HG03060 (cell line): ENCODE measurements around the gene CCNB3.
A peak's percentile ranks its signal among the peaks of the same experiment; 100 is the strongest.

Experiments used
- ATAC-seq: cut with Tn5 transposase; IDR thresholded peaks from one replicate; pipeline ENCODE4 v1.9.1; 2021; ENCODE audit warnings: low read depth, moderate number of reproducible peaks; ENCODE audit not compliant: unreplicated experiment

CCNB3 gene, protein sequence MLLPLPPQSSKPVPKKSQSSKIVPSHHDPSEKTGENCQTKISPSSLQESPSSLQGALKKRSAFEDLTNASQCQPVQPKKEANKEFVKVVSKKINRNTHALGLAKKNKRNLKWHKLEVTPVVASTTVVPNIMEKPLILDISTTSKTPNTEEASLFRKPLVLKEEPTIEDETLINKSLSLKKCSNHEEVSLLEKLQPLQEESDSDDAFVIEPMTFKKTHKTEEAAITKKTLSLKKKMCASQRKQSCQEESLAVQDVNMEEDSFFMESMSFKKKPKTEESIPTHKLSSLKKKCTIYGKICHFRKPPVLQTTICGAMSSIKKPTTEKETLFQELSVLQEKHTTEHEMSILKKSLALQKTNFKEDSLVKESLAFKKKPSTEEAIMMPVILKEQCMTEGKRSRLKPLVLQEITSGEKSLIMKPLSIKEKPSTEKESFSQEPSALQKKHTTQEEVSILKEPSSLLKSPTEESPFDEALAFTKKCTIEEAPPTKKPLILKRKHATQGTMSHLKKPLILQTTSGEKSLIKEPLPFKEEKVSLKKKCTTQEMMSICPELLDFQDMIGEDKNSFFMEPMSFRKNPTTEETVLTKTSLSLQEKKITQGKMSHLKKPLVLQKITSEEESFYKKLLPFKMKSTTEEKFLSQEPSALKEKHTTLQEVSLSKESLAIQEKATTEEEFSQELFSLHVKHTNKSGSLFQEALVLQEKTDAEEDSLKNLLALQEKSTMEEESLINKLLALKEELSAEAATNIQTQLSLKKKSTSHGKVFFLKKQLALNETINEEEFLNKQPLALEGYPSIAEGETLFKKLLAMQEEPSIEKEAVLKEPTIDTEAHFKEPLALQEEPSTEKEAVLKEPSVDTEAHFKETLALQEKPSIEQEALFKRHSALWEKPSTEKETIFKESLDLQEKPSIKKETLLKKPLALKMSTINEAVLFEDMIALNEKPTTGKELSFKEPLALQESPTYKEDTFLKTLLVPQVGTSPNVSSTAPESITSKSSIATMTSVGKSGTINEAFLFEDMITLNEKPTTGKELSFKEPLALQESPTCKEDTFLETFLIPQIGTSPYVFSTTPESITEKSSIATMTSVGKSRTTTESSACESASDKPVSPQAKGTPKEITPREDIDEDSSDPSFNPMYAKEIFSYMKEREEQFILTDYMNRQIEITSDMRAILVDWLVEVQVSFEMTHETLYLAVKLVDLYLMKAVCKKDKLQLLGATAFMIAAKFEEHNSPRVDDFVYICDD (N-terminal part only)

DNA sequence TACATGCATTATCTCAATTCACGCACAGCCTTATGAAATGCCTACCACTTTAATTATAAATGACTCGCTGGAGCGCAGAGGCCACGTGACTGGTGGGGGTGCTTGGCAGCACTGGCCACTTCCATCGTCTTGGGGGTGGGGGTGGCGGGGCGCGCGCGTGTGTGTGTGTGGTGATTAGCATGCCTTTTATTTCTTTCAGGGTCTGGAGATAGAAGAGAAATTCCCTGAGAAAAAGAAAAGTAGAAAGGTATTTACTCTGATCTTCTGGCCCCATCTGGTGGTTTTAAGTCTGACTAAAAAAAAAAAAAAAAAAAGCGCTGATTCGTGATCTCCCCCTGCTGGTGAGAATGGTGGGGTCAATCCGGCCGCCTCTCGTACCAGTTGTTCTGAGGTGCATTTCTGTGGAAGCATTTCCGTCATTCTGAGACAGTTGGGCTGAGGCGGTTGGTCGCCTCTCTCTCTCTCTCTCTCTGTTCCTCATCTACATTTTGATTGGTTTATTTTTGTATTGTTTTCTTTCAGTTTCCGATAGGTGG, at the start of gene CCNB3:
Gene CCNB3 (plus strand): TSS at position 402 of the 536 bp plus-strand sequence. CDS start 80,399 bp downstream, outside the sequence.
- ATAC-seq, result peak; percentile 85

DNA sequence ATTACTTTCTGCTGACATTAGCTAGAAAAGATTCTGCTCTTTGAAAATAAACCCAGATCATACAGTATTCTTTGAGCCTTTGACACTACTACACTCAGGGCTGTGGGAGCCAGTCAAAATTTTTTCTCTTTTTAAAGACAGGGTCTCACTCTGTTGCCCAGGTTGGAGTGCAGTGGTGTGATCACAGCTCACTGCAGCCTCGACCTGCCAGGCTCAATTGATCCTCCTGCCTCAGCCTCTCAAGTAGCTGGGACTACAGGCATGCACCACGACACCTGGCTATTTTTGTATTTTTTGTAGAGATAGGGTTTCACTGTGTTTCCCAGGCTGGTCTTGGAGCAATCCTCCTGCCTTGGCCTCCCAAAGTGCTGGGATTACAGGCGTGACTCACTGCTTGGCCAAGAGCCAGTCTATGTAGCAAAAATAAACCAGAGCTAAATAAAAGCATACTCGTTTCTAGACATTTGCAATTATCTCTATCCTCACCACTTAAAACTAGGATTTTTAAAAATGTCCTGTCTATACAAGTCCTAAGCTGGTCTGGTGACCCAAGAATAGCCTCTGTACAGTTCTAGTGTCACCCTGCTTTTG, 46.9 kb upstream of the CCNB3 start:
- ATAC-seq, result no peak

DNA sequence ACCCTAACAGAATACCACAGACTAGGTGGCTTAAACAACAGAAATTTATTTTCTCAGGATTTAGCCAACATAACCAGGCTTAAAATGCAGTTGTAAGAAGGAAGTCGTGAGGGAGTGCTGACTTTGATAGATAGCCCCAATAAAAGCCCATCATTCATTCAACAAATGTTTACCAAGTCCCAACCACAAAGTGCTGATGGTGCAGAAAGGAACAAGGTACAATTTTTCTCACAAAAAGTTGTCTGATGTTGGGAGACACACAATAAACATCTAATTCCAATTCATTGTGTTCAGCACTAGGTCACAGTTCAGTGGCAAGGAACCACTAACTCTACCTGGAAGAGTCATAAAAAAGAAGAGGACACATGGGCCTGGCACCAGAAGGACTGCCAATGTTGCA, 46.0 kb upstream of the CCNB3 start:
- ATAC-seq, result no peak

DNA sequence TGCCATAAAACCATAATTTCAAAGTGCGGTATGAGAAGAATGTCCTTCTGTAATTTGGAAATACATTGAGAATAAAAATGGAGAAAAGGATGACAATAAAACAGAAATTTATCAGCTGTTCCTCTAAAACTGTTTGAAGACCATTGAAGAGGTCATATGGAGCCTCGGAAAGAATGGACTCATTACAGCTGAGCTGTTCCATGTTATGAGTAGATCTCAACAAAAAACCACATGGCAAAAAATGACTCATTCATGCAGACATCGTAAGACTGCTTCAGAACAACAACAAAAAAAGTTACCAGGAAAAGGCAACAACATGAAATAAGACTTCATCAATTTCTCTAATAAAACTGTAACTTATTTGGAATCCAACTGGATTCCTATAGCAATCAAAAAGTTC, 43.4 kb upstream of the CCNB3 start:
- ATAC-seq, result no peak

DNA sequence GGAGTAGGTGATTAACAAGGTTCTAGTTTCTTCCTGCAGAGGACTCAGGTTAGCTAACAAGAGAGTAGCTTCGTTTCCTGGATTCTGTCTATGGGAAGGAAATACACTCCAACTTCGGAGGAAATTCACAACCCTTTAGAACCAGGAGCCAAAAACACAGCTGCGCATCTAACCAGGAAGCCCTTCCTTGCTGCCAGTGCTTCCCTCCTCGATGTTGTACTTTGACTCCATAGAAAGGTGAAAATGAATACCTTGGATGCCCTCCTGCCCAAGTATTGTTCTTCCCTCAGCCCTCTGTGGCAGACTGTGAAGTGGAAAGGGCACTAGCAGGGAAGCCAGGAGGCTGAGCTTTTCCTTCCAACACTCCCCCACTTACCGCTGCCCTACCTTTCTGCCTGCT, 38.8 kb upstream of the CCNB3 start:
- no peak for ATAC-seq

DNA sequence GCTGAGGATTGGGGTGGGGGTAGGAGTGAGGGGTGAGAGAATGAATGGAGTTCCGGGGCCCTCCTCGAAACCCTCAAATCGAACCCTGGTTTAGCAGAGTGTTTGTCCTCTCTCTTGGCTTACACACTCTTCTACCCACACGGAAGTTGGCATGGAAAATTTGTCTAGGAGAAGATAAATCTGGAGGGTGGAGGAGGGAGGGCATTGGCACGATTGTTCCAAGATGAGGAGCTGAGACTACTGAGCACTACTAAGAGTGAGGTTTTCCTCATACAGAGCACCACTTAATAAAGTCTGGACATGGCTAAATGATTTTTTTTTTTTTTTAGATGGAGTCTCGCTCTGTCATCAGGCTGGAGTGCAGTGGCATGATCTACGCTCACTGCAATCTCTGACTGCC, 37.2 kb upstream of the CCNB3 start:
- ATAC-seq, result no peak

DNA sequence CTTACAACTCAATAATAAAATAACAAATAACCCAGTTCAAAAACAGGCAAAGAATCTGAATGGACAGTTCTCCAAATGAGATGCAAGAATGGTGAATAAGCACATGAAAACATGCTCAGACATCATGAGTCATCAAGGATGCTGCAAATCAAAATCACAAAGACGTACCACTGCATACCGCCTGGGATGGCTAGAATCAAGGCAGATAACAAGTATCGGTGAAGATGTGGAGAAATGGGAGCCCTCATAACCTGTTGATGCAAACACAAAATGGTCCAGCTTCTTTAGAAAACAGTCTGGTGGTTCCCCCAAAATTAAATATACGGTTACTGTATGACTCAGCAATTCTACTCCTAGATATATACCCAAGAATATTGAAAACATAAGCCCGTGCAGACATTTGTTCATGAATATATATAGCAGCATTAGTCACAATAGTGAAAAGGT, 36.3 kb upstream of the CCNB3 start:
- ATAC-seq, result peak; percentile 37

DNA sequence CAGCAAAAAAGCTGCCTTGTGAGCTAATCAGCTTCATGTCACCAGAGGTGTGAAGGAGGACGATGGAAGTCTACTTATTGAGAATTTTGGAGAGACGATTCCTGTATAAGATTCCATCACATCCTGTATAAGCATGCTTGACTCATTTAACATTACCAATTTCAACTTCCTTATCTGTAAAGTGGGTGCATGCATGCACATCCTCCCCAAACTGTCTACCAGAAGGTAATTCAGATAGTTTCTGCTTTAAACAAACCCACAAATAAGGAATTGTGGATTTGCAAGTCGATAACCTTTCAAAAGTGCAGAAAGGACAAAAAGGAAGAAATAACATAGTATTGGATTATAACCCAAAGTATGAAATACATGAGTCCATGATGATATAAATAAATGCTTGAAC, 34.8 kb upstream of the CCNB3 start:
- no peak for ATAC-seq

DNA sequence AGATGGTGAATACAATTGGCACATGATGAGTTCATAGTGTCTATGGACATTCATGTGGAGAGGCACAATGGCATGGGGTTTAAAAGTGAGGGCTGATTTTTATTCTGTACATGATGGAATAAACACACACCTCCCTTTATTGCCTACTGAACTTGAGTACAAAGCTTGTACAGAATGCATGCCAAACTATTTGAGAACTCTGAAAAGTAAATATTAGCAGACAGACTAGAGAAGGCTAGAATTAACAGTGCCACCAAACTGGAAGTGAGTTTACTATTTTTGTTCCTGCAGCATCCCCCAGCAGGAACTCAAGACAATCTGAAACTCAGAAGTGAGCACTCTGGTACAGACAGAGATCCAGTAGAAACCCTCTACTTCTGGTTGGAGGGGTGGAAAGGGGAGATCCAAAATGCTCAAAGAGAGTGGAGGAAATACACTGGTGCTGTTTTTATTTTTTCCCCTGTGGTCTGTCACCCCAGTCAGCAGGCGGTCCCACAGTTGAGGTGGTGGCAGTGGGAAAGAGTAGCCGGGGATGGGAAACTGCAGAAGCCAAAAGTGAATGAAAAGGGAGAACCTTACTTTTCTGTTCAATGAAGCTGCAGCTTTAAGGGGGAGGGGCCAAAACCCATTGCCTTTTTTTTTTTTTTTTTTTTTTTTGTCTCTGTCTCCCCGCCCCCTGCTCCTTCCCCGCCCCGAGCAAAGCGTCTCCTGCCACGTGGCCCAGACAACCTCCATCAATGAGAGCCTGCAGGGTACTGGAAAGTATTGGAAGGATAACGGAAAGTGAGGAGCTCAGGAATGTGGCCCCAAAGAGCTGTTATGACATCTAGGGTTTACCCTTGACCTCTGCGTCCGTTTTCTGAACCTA, 24.3 kb upstream of the CCNB3 start:
- ATAC-seq, result no peak

DNA sequence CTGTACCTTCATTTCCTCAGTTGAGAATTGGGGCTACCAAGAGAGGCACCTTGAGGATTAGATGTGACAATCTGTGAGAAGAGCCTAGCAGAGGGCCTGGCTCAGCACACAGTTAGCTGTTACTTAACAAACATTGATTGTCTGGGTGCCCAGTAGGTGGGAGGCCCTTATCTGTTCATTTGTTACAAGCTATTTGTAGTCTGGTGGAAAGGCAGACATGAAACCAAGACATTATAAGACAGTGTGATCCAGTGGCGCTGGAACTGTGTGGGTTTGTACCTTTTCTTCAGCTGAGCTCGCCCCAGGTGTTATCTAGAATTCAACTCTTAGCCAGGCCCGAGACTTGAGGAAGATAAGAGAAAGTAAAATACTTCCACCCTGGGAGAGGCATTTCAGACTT, 20.7 kb upstream of the CCNB3 start:
- ATAC-seq, result no peak

DNA sequence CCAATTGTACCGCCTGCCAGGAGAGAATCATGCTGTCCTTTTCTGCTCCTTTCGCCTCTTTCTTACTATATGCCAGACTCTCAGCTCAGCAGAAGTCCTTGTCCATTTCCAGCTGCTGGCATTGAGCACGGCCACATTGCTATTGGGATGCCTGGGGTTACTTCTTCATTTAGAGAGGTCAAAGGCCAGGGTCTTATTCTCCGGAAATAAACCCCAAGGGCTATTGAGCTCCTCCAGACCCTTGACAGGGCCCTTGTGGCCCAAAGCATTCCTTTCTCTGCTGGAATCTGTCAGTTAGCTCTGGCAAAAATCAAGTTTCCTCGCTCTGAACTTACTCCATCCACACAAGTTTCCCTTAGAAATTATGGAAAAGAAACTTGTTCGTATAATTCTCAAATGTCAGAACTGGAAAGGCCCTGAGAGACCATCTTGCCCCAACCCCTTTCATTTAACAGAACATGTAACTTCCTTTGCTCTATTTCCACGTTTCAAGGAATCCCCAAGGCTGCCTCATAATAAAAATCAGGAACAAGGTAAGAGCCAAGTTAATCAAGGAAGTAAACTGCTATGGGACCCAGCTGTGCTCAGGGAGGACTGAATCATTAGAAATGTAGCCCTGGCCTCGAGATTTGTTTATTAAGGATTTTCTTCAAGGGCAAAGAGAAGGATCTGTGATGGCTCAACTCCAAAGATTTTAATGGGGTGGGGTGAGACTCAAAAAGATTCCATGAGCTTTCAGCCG, 15.5 kb upstream of the CCNB3 start:
- ATAC-seq, result no peak

DNA sequence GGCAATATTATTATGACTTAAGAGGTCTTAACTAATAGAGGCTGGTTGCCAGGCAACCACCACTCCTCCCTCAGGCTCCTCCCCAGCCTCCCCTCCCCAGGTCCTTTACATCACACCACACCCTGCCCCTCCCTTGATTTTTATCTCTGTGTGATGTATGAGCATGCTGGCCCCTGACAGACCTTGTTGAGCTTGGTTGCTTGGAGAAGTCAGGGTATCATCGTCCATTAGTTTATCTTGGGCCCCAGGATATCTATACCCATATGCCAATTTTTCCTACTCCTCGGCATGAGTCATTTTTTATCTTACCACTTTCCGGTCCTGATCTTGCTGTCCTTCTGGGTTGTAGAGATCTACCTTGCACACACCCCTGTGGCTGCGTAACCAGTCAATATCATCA, 6.2 kb upstream of the CCNB3 start:
- no peak for ATAC-seq

DNA sequence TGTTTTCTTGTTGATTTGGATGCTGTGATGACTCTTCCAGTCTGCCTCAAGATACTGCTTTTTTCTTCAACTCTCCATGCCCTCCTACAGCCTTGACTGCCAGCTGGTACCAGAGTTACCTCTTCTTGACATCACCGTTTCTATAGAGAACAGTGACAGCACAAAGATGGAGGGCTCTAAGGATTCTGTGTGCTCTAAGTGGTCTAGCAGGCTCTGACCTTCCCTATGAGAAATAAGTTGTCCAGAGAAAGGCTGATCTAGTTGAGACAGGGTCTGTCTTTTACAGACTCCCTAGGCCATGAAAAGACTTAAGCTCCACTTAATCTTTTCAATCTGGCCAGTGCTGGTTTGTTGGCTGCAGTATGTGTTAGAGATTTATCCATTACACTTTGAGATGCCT, 3.7 kb upstream of the CCNB3 start, which contains the start of gene AKAP4:
Gene AKAP4 (minus strand): TSS at position 101 of the 400 bp plus-strand sequence. CDS start 118 bp downstream, outside the sequence.
- no peak for ATAC-seq

DNA sequence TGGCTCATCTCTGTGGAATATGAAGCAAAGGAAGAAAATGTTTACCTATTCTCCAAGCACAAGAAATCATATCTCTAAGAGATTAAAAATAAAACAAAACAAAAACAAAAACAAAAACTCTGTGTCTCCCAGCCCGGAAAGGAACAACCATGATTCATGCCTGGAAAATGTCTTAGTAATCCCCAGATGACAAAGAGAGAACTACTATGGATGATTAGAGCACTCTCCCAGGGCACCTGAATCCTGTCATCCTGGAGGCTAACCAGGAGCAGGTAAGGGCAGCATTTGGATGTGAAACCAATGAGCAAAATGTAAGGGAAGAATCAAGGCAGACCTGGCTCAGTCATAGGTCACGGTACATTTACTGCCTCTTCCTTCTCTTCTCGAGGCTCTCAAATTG, 2.0 kb upstream of the CCNB3 start:
- ATAC-seq, result no peak

DNA sequence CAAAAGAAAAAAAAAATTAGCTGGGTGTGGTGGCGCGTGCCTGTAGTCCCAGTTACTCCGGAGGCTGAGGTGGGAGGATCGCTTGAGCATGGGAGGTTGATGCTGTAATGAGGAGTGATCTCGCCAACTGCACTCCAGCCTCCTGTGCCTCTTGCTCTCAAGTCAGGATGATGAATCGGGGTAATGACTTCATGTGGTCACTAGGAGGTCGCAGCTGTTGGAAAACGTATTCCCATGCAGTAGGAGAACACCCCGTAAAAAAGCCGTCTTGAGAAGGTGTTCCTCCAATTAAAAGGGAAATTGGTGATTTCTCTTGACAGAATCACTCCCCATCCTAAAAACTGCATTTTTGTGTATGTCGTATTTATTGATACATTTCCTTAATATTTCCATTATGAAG, 2.2 kb downstream of the CCNB3 start:
- no peak for ATAC-seq

DNA sequence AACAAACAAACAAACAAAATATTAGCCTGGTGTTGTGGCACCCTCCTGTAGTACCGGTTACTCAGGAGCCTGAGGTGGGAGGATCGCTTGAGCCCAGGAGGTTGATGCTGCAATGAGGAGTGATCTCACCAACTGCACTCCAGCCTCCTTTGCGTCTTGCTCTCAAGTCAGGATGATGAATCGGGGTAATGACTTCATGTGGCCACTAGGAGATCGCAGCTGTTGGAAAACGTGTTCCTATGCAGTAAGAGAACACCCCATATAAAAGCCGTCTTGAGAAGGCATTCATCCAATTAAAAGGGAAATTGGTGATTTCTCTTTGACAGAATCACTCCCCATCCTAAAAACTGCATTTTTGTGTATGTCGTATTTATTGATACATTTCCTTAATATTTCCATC, 6.9 kb downstream of the CCNB3 start:
- ATAC-seq, result no peak

DNA sequence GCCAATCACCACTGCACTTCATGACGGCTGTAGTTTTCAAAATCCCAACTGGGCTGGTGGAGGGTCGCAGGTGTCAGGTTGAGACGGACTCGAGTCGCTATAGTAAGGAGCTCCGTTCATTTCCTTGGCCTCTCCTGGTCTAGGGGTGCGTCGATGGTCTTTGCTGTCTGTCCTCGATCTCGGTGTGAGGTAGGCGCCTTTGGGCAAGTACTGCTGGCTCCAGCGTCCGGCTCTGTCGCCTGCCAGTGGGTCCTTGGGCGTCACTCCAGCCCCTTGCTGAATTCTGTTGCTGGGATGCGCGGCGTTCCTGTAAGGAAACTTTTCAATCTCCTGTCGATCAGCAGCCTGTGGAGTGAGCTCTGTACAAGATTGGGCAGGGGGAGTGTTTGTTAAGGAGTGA, 76.7 kb downstream of the CCNB3 start:
- no peak for ATAC-seq

DNA sequence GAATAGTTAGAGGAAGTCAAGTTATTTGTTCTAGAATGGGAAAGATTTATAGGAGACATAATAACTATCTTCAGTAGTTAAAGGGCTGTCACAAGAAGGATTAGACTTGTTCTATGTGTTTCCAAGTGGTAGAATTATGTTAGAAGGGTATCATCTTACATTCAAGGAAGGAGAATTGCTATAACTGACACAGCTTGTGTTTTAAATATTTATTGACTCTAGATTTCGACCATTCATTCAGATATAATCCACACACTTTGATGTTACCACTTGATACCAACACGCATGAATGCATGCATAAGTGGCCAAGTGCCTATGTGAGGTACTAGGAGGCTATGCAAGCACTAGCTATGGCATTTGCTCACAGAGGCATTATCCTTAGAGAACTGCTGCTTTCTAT, 122.7 kb downstream of the CCNB3 start:
- no peak for ATAC-seq
